GM19324 (cell line): ENCODE data around the gene ADORA2A.
A peak's percentile ranks its signal among the peaks of the same experiment; 100 is the strongest.

Source experiments
- ATAC-seq: cut with Tn5 transposase; IDR thresholded peaks from one replicate; pipeline ENCODE4 v1.9.1; 2021; ENCODE audit warnings: mild to moderate bottlenecking, moderate library complexity; ENCODE audit not compliant: unreplicated experiment, low FRiP score

Gene ADORA2A

GRCh38 chr22:24430431-24431308 is 3.3 kb downstream of the ADORA2A start:
- ATAC-seq = no peak

- no peak for ATAC-seq
Observed at GRCh38 chr22:24431309-24432034, 4.1 kb downstream of the ADORA2A start.

DNA sequence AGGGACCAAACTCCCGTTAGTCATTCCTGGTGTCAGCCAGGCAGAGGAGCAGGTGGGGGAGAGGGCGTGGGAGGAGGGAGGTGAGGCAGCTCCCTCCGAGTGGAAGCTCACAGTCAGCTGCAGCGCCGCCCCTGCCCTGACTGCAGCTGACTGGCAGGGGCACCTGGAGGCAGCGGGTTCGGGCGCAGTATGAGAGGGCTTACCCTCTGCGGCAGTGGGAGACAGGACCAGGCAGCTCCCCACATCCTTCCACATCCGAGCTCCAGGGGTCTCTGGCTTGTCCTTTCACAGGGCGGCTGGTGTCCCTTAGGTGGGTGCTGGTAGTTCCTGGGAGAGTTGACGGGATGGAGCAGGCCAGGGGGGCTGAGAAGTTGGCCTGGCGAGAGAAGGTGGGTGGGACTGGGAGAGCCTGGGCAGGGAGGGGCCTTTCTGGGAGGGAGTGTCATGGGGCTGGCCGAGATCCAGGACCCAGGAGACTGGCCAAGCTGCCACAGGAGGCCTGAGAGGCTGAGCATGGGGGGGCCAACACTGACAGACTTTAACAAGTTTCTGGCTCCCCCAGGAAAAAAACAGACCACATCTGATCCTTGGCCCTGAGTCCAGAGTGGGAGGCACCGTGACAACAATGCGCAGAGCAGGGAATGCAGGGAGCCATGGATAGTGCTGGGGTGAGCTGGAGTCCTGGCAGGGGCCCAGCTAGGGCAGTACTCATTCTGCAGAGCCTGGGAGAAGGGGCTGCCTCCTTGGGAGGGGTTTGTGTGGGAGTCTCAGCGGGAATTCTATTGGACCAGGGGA is 4.9 kb downstream of the ADORA2A start:
- ATAC-seq = no peak

GRCh38 chr22:24433001-24433827 is 5.8 kb downstream of the ADORA2A start:
- ATAC-seq = no peak

DNA sequence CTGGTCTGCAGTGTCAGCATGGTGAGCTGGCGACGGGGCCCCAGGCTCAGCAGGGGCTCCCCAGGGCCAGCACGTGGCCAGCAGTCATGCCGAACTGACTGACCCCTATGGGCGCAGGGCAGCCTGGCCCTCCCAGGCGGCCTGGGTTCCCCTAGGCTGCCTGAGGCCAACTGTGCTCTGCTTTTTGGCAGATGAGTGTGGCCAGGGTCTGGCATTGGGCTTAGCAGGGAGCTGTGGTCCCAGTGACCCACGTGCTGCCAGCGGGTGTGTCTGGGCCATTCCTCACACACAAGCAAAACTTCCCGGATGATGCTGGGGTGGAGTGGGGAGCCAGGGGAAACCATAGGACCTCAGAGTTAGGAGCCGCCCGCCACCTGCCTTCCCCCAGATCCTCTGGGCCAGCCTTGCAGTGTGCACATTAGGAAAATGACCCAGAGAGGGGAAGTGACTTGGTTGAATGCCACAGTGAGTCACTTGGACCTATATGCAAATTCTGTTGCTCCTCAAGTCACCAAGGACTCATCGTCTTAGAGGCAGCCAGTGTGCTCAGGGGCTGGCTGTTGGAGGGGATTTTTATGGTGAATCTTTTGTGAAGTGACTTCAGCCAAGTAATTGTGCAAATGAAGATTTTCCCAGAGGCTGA is 6.5 kb downstream of the ADORA2A start:
- ATAC-seq = peak; percentile 63

DNA sequence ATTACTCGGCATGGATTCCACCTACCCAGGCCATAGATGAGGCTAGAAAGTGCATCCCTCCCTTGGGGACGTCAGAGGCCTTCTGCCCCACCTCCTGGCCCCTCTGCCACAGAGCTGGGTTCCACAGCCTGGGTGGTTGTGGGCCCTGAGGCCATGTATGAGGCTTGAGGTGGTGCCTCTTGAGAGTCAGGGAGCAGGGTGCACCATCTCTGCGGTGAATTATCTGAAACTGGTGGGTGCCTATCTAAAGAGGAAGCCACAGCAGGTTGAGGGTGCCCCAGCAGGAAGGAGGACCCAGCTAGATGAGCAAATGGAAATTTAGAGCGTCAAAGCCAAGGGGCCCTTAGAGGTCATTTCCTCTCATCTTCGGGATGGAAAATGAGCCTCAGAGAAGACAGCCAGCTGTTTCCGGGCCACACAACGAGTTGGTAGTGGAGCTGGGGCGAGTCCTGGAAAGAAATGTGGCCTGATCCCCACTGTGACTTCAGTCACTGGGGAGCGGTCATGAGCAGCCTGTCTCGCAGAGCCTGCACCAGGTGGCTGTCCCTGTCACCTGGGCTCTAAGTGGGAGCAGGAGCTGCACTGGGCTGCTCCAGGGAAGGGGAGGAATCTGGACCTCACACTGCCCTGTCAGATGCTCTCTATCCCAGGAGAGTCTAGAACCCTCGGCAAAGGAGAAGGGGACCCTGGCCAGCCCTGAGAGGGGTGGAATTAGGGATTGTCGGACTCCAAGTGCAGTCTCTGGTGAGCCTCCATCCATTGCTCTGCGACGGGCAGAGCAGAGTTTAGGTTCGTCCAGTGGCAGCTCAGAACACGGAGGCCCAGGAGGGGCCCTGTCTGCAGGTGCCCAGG is 7.3 kb downstream of the ADORA2A start:
- ATAC-seq = peak; percentile 63

GRCh38 chr22:24435323-24435645 is 7.9 kb downstream of the ADORA2A start:
- no peak for ATAC-seq

- ATAC-seq = no peak
Observed at GRCh38 chr22:24435861-24436371, 8.5 kb downstream of the ADORA2A start.

DNA sequence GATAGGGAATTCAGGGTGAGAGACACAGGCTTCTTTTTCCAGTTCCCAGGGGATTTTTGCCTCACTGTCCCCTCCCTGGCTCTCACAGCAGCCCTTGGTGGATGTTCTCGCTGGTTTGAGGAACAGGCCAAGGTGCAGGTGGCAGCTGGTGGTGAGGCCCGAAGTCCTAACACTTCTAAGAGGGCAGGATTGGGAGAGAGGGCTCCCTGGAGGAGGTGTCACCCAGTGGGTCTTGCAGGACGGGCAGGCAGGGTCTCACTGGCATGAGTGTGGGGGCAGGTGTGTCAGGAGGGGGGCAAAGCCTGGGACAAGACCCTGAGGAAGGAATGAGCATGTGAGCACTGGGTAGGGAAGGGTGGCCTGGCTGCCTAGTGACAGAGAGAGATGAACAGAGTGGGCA is 9.2 kb downstream of the ADORA2A start:
- ATAC-seq = no peak

DNA sequence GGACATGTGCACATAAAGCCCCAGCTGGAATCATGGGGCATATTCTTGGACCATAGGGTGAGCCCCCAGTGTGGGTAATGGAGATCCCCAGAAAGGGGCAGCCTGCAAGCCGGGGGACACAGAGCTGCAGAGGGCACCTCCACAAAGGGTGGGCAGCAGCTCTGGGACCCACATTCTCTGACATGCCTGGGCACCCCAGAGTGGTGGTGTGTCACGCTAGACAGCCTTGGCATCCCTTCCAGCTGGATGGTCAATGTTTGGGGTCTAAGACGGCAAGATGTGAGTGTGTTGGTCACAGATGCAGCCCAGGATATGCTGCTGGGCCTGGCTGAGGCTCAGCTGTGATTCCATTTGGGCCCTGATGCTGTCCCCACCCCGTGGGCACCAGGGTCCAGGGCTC is 9.7 kb downstream of the ADORA2A start:
- no peak for ATAC-seq

DNA sequence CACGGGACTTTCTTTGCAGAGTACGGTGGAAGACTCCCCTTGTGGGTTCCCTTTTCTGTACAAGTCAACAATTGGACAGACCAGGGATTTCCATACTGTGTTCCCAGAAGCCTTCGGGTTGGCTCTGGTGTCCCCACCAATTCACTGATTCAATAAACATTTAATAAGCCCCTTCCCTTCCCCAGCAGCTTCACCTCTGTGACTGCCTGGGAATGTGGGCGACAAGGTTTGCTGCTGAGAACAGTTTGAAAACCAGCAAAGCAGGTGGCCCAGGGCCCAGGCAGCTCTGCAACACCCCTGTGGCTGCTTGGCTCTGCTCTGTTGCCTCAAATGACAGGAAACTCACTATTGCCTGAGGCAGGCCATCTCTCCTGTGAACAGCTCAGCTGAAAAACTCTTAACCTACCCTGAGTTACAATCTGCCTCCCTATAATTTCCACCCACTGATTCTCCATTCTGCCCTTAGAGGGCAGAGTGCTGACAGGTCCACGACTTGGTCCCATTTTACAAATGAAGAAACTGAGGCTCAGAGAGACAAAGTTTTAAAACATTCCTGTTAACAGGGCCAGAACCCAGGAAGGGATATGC is 10.4 kb downstream of the ADORA2A start:
- no peak for ATAC-seq

DNA sequence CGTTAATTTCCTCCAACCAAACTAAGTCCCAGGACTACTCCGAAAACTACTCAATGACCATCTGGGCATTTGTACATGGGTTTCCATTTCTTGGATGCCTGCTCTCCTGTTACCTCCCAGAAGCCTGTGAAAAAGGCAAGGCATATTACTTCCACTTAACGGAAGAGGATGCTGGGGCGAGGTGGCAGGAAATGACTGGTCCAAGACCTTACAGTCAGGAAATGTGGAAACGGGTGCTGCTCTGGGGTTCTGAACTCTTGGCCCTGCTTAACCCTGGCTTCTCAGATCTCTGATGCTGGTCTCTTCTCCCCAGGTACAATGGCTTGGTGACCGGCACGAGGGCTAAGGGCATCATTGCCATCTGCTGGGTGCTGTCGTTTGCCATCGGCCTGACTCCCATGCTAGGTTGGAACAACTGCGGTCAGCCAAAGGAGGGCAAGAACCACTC is 12.9 kb downstream of the ADORA2A start:
- ATAC-seq = no peak

DNA sequence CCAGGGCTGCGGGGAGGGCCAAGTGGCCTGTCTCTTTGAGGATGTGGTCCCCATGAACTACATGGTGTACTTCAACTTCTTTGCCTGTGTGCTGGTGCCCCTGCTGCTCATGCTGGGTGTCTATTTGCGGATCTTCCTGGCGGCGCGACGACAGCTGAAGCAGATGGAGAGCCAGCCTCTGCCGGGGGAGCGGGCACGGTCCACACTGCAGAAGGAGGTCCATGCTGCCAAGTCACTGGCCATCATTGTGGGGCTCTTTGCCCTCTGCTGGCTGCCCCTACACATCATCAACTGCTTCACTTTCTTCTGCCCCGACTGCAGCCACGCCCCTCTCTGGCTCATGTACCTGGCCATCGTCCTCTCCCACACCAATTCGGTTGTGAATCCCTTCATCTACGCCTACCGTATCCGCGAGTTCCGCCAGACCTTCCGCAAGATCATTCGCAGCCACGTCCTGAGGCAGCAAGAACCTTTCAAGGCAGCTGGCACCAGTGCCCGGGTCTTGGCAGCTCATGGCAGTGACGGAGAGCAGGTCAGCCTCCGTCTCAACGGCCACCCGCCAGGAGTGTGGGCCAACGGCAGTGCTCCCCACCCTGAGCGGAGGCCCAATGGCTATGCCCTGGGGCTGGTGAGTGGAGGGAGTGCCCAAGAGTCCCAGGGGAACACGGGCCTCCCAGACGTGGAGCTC is 13.5 kb downstream of the ADORA2A start:
- ATAC-seq = no peak

GRCh38 chr22:24441406-24442351 is 14.3 kb downstream of the ADORA2A start:
- ATAC-seq = no peak

GRCh38 chr22:24442352-24442744 is 14.9 kb downstream of the ADORA2A start:
- no peak for ATAC-seq

DNA sequence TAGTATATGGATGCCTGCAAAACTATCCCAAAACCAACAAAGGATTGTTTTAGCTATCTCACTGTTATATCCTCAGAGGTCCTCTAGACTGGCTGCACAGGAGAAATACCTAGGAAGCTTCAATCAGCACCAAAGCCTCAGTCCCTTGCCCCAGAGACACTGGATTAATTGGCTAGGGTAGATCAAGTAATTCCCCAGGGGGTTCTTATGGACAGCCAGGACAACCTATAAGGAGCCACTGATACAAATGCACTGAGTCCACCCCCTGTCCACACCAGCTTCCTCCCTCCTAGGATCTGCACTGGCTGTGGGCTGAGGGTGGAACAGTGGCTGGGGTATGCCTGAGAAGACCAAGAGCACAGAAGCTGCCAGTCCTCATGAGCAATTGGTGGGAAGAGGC is 16.3 kb downstream of the ADORA2A start:
- ATAC-seq = no peak

- no peak for ATAC-seq
Observed at GRCh38 chr22:24444251-24444650, 16.9 kb downstream of the ADORA2A start.
